GM12872 (cell line): ENCODE measurements around the gene GLOD5.

ENCODE experiments used
- TF ChIP-seq, protein P1 (sequence below): IDR thresholded peaks from 3 replicates; pipeline ENCODE4 v1.5.1; 2011; ENCODE audit warnings: low read depth, mild to moderate bottlenecking, low read length, moderate library complexity; ENCODE audit not compliant: insufficient read depth

Gene GLOD5

DNA sequence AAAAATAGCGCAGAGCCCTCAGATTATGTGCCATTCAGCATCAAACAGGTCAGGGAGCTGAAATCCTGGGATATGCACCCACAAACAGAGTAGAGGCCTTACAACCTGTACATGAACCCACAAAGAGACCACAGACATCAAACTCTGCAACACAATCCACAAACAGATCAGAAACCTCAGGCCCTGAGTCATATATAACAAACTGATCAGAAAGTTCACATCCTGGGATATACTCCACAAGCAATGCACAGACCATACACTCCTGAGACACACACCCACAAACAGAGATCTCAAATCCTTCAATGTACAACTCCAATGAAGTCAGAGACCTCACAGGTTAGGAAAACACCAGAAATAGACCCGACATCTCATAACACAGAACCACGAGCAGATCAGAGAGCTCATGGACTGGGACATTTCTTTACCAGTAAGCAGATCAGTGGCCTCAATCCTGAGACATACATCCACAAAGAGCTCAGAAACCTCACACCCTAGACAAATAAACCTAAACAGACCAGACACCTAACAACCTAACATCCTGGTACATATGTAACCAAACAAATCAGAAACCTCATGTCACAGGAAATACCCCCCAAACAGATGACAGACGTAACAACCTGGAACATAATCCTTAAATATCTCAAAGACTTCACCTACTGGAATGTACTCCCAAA is 40.8 kb upstream of the GLOD5 start:
- TF ChIP-seq, protein P1, sequence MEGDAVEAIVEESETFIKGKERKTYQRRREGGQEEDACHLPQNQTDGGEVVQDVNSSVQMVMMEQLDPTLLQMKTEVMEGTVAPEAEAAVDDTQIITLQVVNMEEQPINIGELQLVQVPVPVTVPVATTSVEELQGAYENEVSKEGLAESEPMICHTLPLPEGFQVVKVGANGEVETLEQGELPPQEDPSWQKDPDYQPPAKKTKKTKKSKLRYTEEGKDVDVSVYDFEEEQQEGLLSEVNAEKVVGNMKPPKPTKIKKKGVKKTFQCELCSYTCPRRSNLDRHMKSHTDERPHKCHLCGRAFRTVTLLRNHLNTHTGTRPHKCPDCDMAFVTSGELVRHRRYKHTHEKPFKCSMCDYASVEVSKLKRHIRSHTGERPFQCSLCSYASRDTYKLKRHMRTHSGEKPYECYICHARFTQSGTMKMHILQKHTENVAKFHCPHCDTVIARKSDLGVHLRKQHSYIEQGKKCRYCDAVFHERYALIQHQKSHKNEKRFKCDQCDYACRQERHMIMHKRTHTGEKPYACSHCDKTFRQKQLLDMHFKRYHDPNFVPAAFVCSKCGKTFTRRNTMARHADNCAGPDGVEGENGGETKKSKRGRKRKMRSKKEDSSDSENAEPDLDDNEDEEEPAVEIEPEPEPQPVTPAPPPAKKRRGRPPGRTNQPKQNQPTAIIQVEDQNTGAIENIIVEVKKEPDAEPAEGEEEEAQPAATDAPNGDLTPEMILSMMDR = no peak

- TF ChIP-seq, protein P1 = no peak
Observed at GRCh38 chrX:48721916-48722315, 39.6 kb upstream of the GLOD5 start.

DNA sequence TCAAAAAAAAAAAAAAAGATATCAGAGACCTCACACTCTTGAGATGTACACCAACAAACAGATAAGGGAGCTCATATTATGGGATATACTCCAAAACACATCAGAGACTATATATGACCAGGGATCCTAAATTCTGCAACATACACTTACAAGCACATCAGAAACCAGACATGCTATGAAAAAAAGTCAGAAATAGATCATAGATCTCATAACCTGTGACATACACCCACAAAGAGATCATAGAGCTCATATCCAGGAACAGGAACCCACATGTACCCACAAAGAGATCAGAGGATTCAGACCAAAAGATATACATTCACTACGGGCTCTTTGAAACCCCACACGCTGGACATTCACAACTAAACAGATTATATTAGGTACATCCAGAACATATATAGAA is 35.0 kb upstream of the GLOD5 start:
- TF ChIP-seq, protein P1 = no peak

DNA sequence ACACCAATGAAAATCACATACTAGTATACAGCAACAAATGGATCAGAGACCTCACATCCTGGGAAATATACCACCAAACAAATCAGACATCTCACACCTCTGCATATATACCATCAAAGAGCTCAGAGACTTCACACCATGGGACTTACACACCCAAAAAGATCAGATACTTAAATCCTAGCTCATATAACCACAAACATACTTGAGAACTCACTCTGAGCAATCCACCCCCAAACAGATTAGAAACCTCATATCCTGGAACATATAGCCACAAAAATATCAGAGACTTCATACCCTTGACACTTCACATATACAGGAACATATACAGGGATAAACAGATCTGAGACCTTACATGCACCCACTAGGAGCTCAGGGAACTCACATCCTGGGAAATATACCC is 32.9 kb upstream of the GLOD5 start:
- TF ChIP-seq, protein P1 = no peak

- TF ChIP-seq, protein P1 = no peak
Observed at GRCh38 chrX:48736303-48736702, 25.2 kb upstream of the GLOD5 start.

GRCh38 chrX:48736878-48737212 is 24.7 kb upstream of the GLOD5 start:
- TF ChIP-seq, protein P1 = no peak

DNA sequence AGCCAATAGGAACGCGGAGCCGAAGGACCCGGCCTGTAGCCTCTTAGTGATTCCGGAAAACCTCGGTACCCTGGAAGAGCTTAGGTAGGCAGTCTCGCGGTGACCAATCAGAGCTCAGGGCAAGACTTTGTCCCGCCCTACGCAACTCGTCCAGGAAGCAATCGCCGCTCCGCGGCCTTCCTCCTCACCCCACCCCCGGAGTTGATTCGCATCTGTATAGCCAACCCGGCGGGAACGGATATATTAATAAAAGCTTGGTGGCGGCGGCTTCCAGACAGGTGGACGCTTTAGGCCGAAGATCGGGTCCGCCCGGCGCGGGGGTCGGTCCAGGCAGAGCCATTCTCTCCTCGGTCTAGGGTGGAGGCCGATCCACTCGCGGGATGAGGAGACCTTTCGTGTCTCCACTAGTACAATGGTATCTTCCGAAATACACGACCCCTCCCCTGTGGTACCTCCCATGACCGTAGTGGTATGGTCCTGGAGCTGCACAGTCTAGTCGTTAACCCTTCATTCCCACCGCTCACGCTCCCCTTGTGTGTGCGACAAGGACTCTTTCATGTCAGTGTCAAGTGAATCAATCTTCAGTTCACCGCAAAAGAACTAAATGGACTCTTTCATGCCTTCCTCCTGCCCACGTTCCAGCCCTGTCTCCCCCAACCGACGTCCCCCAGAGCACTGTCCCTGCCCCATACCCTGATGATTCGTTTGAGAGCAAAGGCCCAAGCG is 24.2 kb upstream of the GLOD5 start:
- TF ChIP-seq, protein P1 = no peak
